HT-29 (cell line): ENCODE data around the gene CELA2B. TPM values are rescaled to one million over a fixed set of nuclear protein-coding genes. Genes with fewer than 3 reads are reported as not detected.
"Not testable (repeated sequence)": the region's sequence is repeated elsewhere in the genome, so short reads cannot be mapped to it uniquely, and the experiment has no call there.

Experiments used
- DNase-seq: peaks from one replicate; pipeline ENCODE4 v3.0.0-alpha.2; 2015; ENCODE audit warnings: low spot score
- total RNA-seq: library from RNA; depleted of rRNA; stranded (reverse); fragments of >200 nt; shearing (Covaris generic); gene quantifications from 2 replicates; pipeline ENCODE4 v1.2.3, GENCODE V29; 2014

The CELA2B gene
- total RNA-seq, 1 experiment from 2014 or later, result not detected

GRCh38 chr1:15468145-15468544, 7.8 kb upstream of the CELA2B start:
- no peak for DNase-seq

- DNase-seq, result no peak
These were observed 6.5 kb upstream of the CELA2B start for GRCh38 chr1:15469361-15469760.

GRCh38 chr1:15469821-15470448, 6.0 kb upstream of the CELA2B start:
- DNase-seq, result not testable (repeated sequence)

GRCh38 chr1:15471067-15471466, 4.8 kb upstream of the CELA2B start:
- DNase-seq, result not testable (repeated sequence)

GRCh38 chr1:15471723-15472122, 4.2 kb upstream of the CELA2B start:
- DNase-seq, result not testable (repeated sequence)

GRCh38 chr1:15472587-15472986, 3.3 kb upstream of the CELA2B start:
- DNase-seq, result no peak

GRCh38 chr1:15476927-15477326, 1.0 kb downstream of the CELA2B start:
- no peak for DNase-seq

GRCh38 chr1:15477646-15478212, 1.8 kb downstream of the CELA2B start:
- DNase-seq, result no peak

GRCh38 chr1:15479654-15480347, 3.9 kb downstream of the CELA2B start:
- no peak for DNase-seq

- not testable (repeated sequence) for DNase-seq
These were observed 6.6 kb downstream of the CELA2B start for GRCh38 chr1:15482455-15482854.

GRCh38 chr1:15482983-15483543, 7.2 kb downstream of the CELA2B start:
- not testable (repeated sequence) for DNase-seq

- DNase-seq, result no peak
These were observed 8.1 kb downstream of the CELA2B start for GRCh38 chr1:15483971-15484370.

GRCh38 chr1:15484443-15484842, 8.5 kb downstream of the CELA2B start:
- DNase-seq, result not testable (repeated sequence)

GRCh38 chr1:15485636-15486035, 9.7 kb downstream of the CELA2B start:
- no peak for DNase-seq

- DNase-seq, result not testable (repeated sequence)
These were observed 11.1 kb downstream of the CELA2B start for GRCh38 chr1:15486844-15487610.

GRCh38 chr1:15488371-15488770, 12.5 kb downstream of the CELA2B start:
- no peak for DNase-seq

GRCh38 chr1:15489052-15489736, 13.3 kb downstream of the CELA2B start:
- no peak for DNase-seq

GRCh38 chr1:15491010-15491409, 15.1 kb downstream of the CELA2B start:
- DNase-seq, result not testable (repeated sequence)

GRCh38 chr1:15492596-15492995, 16.7 kb downstream of the CELA2B start:
- no peak for DNase-seq

- DNase-seq, result no peak
These were observed 18.0 kb downstream of the CELA2B start for GRCh38 chr1:15493869-15494390.
